AG10803 (cell line): ENCODE results near the gene AP3S1.
"Not testable (repeated sequence)": the region's sequence is repeated elsewhere in the genome, so short reads cannot be mapped to it uniquely, and the experiment has no call there.

ENCODE experiments used
- DNase-seq: peaks from one replicate; pipeline ENCODE4 v3.0.0; 2010; ENCODE audit warnings: low read depth
- H3K4me3 ChIP-seq: 2 replicates; pipeline ENCODE4 v1.5.1; 2011; ENCODE audit warnings: mild to moderate bottlenecking, low read length, control low read depth
- CTCF ChIP-seq: conservative IDR thresholded peaks from 2 replicates; pipeline ENCODE4 v1.5.1; 2011; ENCODE audit warnings: mild to moderate bottlenecking, low read length, control low read depth, inconsistent platforms

Gene AP3S1

GRCh38 chr5:115920171-115920725 is 78.5 kb downstream of the AP3S1 start:
- no peak for TF ChIP-seq CTCF
- DNase-seq: no peak
- H3K4me3 ChIP-seq: no peak overlapping the region

DNA sequence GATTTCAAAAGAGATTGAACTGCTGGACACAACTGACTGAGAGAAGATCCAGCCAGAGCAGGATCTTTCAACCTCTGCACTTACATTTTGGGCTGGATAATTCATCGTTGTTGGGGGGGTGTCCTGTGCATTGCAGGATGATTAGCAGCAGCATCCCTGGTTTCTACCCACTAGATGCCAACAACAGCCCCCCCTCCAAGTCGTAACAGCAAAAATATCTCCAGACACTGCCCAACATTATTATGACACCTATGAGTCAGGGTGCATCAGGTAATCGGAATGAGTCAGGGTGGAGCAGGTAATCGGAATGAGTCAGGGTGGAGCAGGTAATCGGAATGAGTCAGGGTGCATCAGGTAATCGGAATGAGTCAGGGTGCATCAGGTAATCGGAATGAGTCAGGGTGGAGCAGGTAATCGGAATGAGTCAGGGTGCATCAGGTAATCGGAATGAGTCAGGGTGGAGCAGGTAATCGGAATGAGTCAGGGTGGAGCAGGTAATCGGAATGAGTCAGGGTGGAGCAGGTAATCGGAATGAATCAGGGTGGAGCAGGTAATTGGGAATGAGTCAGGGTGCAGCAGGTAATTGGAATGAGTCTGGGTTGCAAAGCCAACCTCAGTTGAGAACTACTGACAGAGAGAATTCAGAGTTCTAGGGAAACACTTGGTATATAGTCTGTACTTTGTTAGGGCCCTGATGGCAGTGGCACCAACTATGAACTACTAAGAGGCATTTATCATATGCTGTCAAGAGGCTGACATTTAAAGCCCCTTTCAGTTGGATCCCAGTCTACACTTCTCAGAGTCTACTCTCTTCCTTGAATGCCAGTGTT is 87.1 kb downstream of the AP3S1 start:
- not testable (repeated sequence) for DNase-seq, H3K4me3 ChIP-seq

DNA sequence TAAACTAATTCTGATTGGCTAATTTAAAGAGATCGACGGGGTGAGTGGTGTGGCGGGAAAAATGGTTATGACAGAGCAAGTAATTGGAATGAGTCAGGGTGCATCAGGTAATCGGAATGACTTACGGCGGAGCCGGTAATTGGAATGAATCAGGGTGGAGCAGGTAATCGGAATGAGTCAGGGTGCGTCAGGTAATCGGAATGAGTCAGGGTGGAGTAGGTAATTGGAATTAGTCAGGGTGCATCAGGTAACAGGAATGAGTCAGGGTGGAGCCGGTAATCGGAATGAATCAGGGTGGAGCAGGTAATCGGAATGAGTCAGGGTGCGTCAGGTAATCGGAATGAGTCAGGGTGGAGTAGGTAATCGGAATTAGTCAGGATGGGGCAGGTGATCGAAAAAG is 88.4 kb downstream of the AP3S1 start:
- not testable (repeated sequence) for H3K4me3 ChIP-seq, DNase-seq

DNA sequence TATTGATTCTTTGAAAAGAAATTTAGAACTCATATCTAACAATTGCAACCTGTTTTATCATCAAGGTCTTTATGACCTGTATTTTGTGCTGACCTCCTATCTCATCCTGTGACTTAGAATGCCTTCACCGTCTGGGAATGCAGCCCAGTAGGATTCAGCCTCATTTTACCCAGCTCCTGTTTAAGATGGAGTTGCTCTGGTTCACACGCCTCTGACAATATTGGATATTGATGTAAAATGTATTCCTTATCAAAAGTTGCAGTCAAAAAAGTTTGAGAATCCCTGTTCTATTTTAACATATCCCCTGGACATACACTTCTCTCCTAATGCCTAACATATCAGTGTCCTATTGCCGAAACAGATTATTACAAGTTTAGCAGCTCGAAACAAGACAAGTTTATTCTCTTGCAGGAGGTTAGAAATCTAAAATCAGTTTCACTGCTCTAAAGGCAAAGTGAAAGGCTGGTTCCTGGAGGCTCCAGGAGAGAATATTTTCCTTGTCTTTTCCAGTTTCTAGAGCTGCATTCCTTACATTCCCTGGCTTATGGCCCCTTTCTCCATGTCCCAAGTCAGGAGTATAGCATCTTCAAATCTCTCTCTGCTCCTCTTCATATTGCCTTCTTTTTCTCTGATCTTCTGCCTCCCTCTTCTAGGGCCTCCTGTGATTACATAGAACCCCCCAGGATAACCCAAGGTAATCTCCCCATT is 89.0 kb downstream of the AP3S1 start:
- no peak overlapping the region for H3K4me3 ChIP-seq
- DNase-seq: peak; percentile 34
- no peak for TF ChIP-seq CTCF

GRCh38 chr5:115932991-115933390 is 91.3 kb downstream of the AP3S1 start:
- no peak for TF ChIP-seq CTCF
- DNase-seq: no peak
- H3K4me3 ChIP-seq: no peak overlapping the region

- no peak for TF ChIP-seq CTCF
- no peak overlapping the region for H3K4me3 ChIP-seq
- DNase-seq: no peak
These were observed 92.7 kb downstream of the AP3S1 start for GRCh38 chr5:115934388-115934974.

GRCh38 chr5:115936031-115936430 is 94.3 kb downstream of the AP3S1 start:
- no peak for DNase-seq
- no peak overlapping the region for H3K4me3 ChIP-seq
- TF ChIP-seq CTCF: no peak
